HG03520 (cell line): ENCODE measurements around the gene PTX4.

Experiments
- ATAC-seq: cut with Tn5 transposase; IDR thresholded peaks from one replicate; pipeline ENCODE4 v1.9.1; 2021; ENCODE audit warnings: mild to moderate bottlenecking, moderate library complexity; ENCODE audit not compliant: unreplicated experiment

PTX4 gene

DNA sequence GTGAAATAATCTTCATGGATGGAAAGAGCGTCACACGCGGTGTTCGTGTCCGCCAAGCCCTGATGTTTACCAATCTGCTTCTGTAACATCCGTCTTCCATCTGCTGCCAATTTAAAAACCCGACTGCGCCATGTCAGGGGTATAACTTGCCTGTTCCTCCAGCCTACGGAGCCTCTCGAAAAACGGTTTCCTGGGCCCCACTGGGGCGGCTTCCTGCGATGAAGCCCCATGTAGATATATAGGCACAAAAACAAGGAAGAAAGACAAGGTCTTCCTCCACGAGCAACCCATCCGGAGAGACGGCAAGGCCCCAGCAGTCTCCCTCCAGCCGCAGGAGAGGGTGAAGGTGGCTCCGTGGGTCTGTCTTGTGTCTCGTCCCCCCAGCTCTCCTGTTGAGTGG is at the start of gene PTX4:
Gene PTX4 (minus strand): TSS at position 326 of the 400 bp plus-strand sequence. CDS start 35 bp downstream, at position 291.
- no peak for ATAC-seq

DNA sequence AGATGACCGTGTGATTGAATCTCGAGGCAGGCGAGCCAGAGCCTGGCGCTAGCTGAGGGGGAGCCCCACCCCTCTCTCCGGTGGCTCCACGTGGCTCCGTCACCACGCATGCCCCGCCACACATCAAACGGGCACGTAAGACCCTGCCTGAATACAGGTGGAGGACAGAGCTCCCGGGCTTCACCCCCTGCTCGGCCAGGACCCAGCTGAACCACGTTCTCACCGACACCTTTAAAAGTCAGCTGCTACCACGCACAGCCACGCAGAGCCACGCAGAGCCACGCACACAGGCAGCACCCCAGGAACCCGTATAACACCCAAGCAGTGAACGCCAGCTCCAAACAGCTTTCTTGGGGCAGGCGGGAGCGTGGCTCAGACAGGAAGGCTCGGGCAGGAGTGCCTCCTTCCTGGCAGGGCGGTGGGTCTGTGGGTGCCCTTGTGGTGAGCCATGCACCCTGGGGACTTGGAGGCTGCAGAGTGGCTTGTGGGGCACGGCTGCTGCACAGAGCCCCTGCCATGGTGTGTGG is 49.1 kb upstream of the PTX4 start:
- ATAC-seq: no peak

- ATAC-seq: no peak
Measured at GRCh38 chr16:1537138-1537577, 48.4 kb upstream of the PTX4 start.

DNA sequence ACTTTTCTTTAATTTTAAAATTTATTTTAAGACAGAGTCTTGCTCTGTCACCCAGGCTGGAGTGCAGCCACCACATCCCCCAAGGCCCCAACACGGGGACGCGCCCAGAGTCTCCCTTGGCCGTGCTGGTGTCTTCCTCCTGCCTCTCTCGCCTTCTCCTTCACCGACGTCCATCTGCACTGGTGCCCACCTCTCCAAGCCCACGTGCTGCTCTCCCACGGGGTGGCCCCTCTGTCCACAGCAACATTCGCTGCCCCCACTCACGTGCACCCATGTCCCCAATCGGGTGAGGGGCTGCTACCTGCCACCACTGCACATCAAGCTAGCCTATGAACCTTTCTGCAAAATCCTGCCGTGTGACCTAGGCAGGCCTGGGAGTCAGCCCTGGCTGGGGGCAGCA is 47.9 kb upstream of the PTX4 start:
- ATAC-seq: no peak

DNA sequence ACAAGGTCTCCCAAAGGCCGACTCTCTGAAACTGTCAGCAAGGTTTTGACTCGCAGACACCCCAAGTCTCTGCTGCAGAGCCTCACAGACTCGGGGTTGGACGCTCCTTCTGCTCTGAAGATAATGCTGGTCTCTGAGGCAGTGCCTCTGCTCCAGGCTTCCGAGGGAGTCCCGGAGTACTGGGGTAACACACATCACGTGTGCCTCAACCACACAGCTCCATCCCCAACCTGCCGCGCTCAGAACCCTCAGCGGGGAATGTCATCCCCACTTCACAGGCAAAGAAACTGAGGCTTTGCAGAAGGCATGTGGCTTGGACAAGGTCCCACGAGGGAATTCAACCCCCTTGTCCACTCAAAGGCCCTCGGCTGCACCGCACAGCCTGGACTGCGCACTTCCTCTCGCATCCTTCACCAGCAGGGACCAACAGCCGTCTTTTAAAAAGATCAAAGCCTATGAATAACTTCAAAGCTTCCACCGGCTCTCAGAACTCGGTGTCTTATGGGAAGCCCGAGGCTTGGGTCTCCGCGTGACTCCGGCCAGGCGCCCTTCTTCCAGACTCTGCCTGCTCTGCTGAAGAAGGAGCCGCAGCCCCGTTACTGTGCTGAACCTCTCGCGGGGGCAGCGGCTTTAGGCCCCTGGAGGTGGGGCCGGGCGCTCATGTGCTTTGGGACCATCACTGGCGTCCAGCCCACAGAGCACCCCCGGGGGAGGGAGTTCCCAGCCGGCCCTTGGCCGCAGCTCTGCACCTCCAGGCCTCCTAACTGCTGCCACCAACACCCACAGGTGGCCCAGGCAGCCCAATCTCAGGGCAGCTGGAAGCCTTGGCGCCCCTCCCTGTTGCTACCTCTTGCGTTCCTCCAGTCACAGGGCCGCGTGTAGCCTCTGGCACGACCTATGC is 46.9 kb upstream of the PTX4 start:
- no peak for ATAC-seq

DNA sequence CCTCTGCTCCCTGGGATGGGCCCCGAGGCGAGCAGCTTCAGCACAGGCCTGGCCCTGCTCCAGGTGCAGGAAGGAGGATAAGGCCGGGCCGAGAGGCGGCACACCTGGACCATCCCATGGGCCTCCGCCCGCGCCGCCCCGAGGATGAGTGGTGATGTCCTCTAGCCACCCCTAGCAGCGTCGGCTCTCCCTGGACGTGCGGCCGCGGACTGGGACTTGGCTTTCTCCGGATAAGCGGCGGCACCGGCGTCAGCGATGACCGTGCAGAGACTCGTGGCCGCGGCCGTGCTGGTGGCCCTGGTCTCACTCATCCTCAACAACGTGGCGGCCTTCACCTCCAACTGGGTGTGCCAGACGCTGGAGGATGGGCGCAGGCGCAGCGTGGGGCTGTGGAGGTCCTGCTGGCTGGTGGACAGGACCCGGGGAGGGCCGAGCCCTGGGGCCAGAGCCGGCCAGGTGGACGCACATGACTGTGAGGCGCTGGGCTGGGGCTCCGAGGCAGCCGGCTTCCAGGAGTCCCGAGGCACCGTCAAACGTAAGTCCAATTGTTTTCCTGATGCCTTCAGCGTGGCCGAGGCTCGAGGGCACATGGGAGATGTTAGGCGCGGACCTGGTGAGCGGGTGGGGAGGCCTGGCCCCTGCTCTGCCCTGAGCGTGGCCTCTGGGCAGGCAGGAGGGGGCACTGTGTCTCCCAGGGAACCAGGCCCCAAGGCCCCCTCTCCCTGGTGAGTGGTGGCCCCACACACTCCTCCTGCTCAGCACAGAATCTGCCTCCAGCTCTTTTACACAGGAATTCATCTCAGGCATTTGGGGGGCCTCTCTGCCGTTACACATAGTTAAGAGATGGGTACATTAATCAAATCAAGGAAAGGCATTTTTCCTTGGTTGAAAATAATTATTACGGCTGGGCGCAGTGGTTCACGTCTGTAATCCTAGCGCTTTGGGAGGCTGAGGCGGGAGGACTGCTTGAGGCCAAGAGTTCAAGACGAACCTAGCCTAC is 45.6 kb upstream of the PTX4 start:
- no peak for ATAC-seq

GRCh38 chr16:1533443-1533951 is 44.8 kb upstream of the PTX4 start, which contains the start of gene TMEM204:
TMEM204 (plus strand) TSS chr16:1533666; CDS start chr16:1534276, 610 bp downstream.
- ATAC-seq: no peak

- no peak for ATAC-seq
Measured at GRCh38 chr16:1532771-1533170, 44.0 kb upstream of the PTX4 start.

DNA sequence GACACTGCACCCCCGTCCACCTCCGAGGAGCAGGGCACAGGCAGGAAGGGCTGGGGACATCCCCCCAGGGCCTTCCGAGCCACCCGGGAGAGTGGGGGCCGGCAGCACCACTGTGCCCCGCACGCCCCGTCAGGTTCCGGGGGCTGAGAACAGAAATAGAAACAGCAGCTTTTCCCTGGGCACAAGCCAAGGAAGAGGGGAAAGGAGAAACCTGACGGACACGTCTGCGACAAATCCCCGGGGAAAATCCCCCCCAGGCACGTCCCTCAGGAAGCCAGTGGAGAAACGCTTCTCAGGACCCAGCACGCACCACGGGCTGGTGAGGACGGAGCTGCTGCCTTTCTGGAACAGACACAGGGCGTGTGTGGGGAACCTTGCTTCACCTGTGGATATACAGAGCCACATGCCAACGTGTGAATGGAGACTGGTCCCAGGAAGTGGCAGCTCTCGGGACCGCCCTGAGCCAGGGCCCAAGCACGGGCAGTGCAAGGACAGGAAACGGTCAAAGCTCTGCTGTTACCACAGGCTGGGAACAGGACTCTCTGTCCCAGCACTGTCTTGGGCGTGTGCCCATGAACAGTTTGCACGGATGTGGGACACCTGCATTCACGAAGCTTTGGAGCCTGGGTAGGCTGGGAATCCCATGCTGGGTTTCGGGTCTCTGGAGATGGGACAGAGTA is 43.5 kb upstream of the PTX4 start:
- ATAC-seq: no peak

GRCh38 chr16:1531638-1531910 is 42.8 kb upstream of the PTX4 start:
- no peak for ATAC-seq

- ATAC-seq: no peak
Measured at GRCh38 chr16:1530883-1531637, 42.3 kb upstream of the PTX4 start.

DNA sequence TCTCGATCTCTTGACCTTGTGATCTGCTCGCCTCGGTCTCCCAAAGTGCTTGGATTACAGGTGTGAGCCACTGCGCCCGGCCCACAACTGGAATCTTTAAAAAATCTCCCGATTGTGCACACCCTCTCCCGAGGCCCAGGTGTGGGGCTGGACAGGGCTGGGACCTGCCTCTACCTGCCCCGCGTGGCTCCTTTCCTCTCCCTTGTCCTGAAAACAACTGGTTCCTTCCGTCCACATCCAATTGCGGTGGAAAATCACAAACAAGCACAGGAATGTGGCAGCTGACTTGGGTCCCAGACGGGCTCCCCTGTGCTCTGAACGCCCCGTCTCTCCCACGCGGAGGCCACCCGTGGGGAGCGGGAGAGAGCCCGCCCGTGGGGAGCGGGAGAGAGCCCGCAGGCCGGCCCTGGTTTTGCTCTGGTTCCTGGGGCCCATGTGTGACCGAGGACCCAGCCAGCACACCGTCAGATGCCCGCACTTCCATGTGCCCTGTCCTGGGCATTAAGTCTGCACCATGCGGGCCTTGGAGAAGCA is 41.7 kb upstream of the PTX4 start:
- ATAC-seq: no peak

DNA sequence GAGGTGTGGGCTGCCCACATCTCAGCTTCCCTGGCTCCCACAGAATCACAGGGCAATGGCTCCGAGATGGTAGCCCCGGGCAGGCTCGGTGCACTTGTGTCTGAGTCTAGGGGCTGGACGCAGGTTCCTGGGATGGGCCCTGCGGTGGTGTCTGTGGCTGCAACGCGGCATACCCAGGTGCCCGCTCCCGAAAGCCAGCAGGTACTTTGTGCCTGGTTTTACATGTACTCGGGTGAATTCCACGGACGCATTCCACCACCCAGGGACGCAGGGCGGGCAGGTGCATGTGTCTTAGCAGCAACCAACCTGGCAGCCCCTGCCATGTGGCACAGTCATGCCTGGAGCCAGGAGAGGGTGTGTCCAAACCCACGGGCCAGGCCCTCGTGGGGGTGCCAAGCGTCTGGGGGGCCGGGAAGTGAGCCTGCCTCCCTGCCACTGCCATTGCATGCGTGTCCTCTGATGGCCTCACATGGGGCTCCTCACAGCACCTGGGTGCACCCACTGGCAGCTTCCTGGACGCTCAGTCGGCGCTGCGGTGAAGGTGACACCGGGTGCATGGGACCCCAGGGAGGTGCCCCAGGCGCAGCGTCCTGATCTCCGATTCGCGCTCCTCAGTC is 40.3 kb upstream of the PTX4 start:
- ATAC-seq: no peak

DNA sequence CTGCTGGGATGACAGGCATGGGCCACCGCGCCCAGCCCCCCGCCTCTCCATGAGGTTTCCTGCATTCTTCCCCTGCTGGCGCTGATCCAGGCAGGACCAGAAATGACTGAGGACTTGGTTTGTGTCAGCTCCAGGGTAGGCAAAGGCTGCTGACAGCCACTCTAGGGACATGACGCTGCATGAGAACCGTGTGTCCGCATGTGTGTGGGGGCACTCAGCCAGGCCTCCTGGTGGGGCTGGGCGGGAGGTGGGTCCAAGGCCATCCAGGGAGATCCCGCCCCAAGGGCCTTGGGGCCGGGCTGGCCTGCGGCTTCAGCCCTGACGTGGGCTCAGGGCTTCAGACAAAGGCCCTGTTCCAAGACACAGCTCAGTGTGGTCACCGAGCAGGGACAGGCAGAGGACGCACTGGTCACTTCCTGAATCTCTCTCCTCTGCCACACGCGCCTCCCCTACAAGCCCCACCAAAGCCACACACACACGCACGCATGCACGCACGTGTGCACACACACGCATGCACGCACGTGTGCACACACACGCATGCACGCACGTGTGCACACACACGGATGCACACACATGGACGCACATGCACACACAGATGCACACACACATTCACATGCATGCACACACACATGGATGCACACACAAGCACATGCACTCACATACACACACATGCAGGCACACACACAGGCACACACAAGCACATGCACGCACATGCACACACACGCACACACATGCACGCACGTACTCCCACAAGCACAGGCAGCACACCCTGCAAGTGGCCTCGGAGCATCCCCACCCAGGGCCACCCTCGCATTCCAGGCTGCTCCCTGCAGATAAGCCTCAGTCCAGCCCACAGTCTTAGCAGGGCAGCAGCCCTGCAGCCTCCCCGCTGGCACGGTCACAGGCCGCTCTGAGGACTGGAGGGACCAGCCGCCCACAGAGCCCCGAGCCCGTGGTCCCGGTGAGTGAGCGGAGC is 39.4 kb upstream of the PTX4 start:
- ATAC-seq: no peak

- no peak for ATAC-seq
Measured at GRCh38 chr16:1526608-1527555, 38.1 kb upstream of the PTX4 start.

GRCh38 chr16:1525871-1526607 is 37.3 kb upstream of the PTX4 start:
- ATAC-seq: no peak
